ENCODE results near the gene PRDX3.

The PRDX3 gene

GRCh38 chr10:119166564-119166963 is 12.0 kb downstream of the PRDX3 start:
- in situ Hi-C loops (cut with HindIII; ENCODE audit: low pct_ligation_motif_present, low sequenced_read_pairs), result no loop called here
- Histone ChIP-seq H3K36me3 (replicated peaks) (peaks cover 31% of the 10 kb centered on the region), H3K27me3 (replicated peaks) (no peaks in the 10 kb centered on the region), H3K4me3 (ENCODE audit: low read depth, low read length) (no peak overlapping the region), H3K27ac (no peak overlapping the region)
- TF ChIP-seq CTCF (IDR thresholded peaks at IDR 0.05; ENCODE audit: low read depth, low read length, missing control alignments), result no peak
- DNase-seq, result no peak

GRCh38 chr10:119166118-119166500 is 12.5 kb downstream of the PRDX3 start:
- DNase-seq, result no peak
- H3K27ac ChIP-seq, result no peak overlapping the region
- H3K27me3 ChIP-seq (replicated peaks), result no peaks in the 10 kb centered on the region
- TF ChIP-seq CTCF (IDR thresholded peaks at IDR 0.05; ENCODE audit: low read depth, low read length, missing control alignments), result no peak
- in situ Hi-C loops (cut with HindIII; ENCODE audit: low pct_ligation_motif_present, low sequenced_read_pairs), result no loop called here
- H3K36me3 ChIP-seq (replicated peaks), result peaks cover 26% of the 10 kb centered on the region
- peak overlapping the region; percentile 77 for H3K4me3 ChIP-seq (ENCODE audit: low read depth, low read length)

- in situ Hi-C loops (cut with HindIII; ENCODE audit: low pct_ligation_motif_present, low sequenced_read_pairs), result no loop called here
- peak within 1 kb of the TSS; percentile 37 for H3K27ac ChIP-seq
- H3K36me3 ChIP-seq (replicated peaks), result peaks cover 23% of the 10 kb centered on the region
- peak; percentile 24 for DNase-seq
- TF ChIP-seq CTCF (IDR thresholded peaks at IDR 0.05; ENCODE audit: low read depth, low read length, missing control alignments), result no peak
- peak within 1 kb of the TSS; percentile 77 for H3K4me3 ChIP-seq (ENCODE audit: low read depth, low read length)
- H3K27me3 ChIP-seq (replicated peaks), result no peaks in the 10 kb centered on the region
Measured at GRCh38 chr10:119165171-119166117, 13.2 kb downstream of the PRDX3 start, which contains the start of gene SFXN4. Gene SFXN4 (minus strand): TSS chr10:119165714. CDS start chr10:119165647, 67 bp downstream.

GRCh38 chr10:119162452-119163092 is 16.0 kb downstream of the PRDX3 start:
- H3K27ac ChIP-seq, result no peak overlapping the region
- peaks cover 12% of the 10 kb centered on the region for H3K36me3 ChIP-seq (replicated peaks)
- no peak overlapping the region for H3K4me3 ChIP-seq (ENCODE audit: low read depth, low read length)
- no peak for TF ChIP-seq CTCF (IDR thresholded peaks at IDR 0.05; ENCODE audit: low read depth, low read length, missing control alignments)
- no peak for DNase-seq
- H3K27me3 ChIP-seq (replicated peaks), result no peaks in the 10 kb centered on the region
- in situ Hi-C loops (cut with HindIII; ENCODE audit: low pct_ligation_motif_present, low sequenced_read_pairs), result no loop called here

- H3K27ac ChIP-seq, result no peak overlapping the region
- no peaks in the 10 kb centered on the region for H3K27me3 ChIP-seq (replicated peaks)
- no peak for DNase-seq
- peak; percentile 22 for TF ChIP-seq CTCF (IDR thresholded peaks at IDR 0.05; ENCODE audit: low read depth, low read length, missing control alignments)
- H3K4me3 ChIP-seq (ENCODE audit: low read depth, low read length), result no peak overlapping the region
- in situ Hi-C loops (cut with HindIII; ENCODE audit: low pct_ligation_motif_present, low sequenced_read_pairs), result no loop called here
- peaks cover 8% of the 10 kb centered on the region for H3K36me3 ChIP-seq (replicated peaks)
Measured at GRCh38 chr10:119161680-119162451, 16.7 kb downstream of the PRDX3 start.

Measured in brain microvascular endothelial cell (primary cell).